Measurements from ENCODE around the gene LARGE1. TPM values are rescaled to one million over a fixed set of nuclear protein-coding genes. Genes with fewer than 3 reads are reported as not detected.

The LARGE1 gene
- total and polyA plus RNA-seq, 2 of the 4 experiments (the other 2 are of a cell fraction) = 6.2 to 12.4 TPM

DNA sequence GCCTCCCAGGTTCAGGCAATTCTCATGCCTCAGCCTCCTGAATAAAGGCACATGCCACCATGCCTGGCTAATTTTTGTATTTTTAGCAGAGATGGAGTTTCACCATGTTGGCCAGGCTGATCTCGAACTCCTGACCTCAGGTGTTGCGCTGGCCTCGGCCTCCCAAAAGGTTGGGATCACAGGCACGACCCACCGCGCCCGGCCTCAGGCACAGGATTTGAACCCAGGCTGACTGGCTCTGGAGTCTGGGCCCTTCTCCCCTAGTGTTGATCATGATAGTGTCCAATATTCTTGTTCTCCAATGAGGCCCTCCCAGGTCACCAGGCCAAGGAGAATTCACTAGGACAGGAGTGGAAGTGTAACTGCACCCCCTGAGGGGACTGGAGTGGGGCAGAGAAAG, 401.9 kb downstream of the LARGE1 start:
- no peak overlapping the region for H2AFZ ChIP-seq (replicated peaks; ENCODE audit: low read length, poor library complexity)
- dilution Hi-C loops (cut with HindIII; ENCODE audit: low sequenced_read_pairs, unreplicated experiment) (no loop called here), in situ Hi-C loops (cut with MboI; ENCODE audit: low sequenced_read_pairs) (loop anchor here (10.0 to 25.0 kb wide), 3 partner anchors 406 to 1636 kb away; partner anchors contain the start of gene LARGE1), intact Hi-C loops (cut with micrococcal nuclease) (loop anchor here (2.0 to 10.0 kb wide), 2 partner anchors 286 to 1636 kb away; no protein-coding TSS in a partner anchor)
- no peak overlapping the region for H2BK5ac ChIP-seq (ENCODE audit: low read depth, low read length, poor library complexity, severe bottlenecking)
- POLR2A ChIA-PET (ENCODE audit: unreplicated experiment) = no interaction called here
- no peak overlapping the region for H2BK20ac ChIP-seq (ENCODE audit: low read depth, low read length)
- TF ChIP-seq, protein P1, sequence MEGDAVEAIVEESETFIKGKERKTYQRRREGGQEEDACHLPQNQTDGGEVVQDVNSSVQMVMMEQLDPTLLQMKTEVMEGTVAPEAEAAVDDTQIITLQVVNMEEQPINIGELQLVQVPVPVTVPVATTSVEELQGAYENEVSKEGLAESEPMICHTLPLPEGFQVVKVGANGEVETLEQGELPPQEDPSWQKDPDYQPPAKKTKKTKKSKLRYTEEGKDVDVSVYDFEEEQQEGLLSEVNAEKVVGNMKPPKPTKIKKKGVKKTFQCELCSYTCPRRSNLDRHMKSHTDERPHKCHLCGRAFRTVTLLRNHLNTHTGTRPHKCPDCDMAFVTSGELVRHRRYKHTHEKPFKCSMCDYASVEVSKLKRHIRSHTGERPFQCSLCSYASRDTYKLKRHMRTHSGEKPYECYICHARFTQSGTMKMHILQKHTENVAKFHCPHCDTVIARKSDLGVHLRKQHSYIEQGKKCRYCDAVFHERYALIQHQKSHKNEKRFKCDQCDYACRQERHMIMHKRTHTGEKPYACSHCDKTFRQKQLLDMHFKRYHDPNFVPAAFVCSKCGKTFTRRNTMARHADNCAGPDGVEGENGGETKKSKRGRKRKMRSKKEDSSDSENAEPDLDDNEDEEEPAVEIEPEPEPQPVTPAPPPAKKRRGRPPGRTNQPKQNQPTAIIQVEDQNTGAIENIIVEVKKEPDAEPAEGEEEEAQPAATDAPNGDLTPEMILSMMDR (conservative IDR thresholded peaks at IDR 0.05; ENCODE audit: low read depth, low read length) = no peak
- TF ChIP-seq NFE2L2 (IDR thresholded peaks at IDR 0.05; ENCODE audit: low read depth, low read length) (no peak), RAD21 (IDR thresholded peaks at IDR 0.05; ENCODE audit: low read length) (no peak), FOS (IDR thresholded peaks at IDR 0.05; ENCODE audit: low read depth, low read length) (no peak), USF2 (IDR thresholded peaks at IDR 0.05; ENCODE audit: low read depth, low read length) (no peak), CHD1 (IDR thresholded peaks at IDR 0.05; ENCODE audit: low read depth, low read length) (no peak), POLR2A (IDR thresholded peaks at IDR 0.05; ENCODE audit: low read depth, low read length) (no peak), MAFK (IDR thresholded peaks at IDR 0.05; ENCODE audit: low read depth, low read length) (no peak)
- H3K27ac ChIP-seq (ENCODE audit: insufficient read depth, low read length) = no peak overlapping the region
- no peak overlapping the region for H2AK5ac ChIP-seq (ENCODE audit: low read depth, low read length)
- no peak overlapping the region for H3K14ac ChIP-seq (replicated peaks; ENCODE audit: low read depth, low read length)
- no peak overlapping the region for H3K56ac ChIP-seq (ENCODE audit: extremely low read depth, insufficient read depth, low read length)
- peaks cover 3% of the 10 kb centered on the region for H3K9me3 ChIP-seq (ENCODE audit: control insufficient read depth, insufficient read depth, low read length)
- H3K79me1 ChIP-seq (ENCODE audit: low read depth in 1 of 2, low read length in 2 of 2) = no peaks in the 10 kb centered on the region
- no peak overlapping the region for H3K23ac ChIP-seq (ENCODE audit: low read depth, low read length)
- H2BK15ac ChIP-seq (ENCODE audit: low read depth, low read length) = no peak overlapping the region
- no peak overlapping the region for H2AK9ac ChIP-seq (replicated peaks; ENCODE audit: low read depth, low read length, poor library complexity)
- WGBS, 2 experiments (ENCODE audit: extremely low coverage in 2 of 2, insufficient read length in 1 of 2) = 100% methylated on average over 3 of the region's 7 CpGs; no CpG with 5 or more reads in 1 of the 2 experiments
- H3K9me1 ChIP-seq (ENCODE audit: insufficient read depth, low read length) = 0 out of 2 replicates have a peak, but pooled peaks cover 2% of the 10 kb centered on the region
- H3K18ac ChIP-seq (ENCODE audit: low read depth, low read length) = no peak overlapping the region
- no peak overlapping the region for H4K8ac ChIP-seq (ENCODE audit: low read depth in 2 of 2, low read length in 2 of 2)
- H4K20me1 ChIP-seq (ENCODE audit: insufficient read depth, low read length) = no peaks in the 10 kb centered on the region
- no peak overlapping the region for H4K5ac ChIP-seq (ENCODE audit: low read depth, low read length)
- DNase-seq (no peak), ATAC-seq (ENCODE audit: low read depth) (no peak)
- no peak overlapping the region for H3K4ac ChIP-seq (ENCODE audit: low read depth, low read length)
- no peaks in the 10 kb centered on the region for H3K27me3 ChIP-seq (ENCODE audit: control insufficient read depth, insufficient read depth, low read length)
- no TSS peak for BruUV-seq (replicated peaks)
- CTCF ChIA-PET = interaction anchor here (1.4 to 1.6 kb wide), 5 partner anchors 11 to 403 kb away, joined by 3 to 9 read pairs (median 5); no protein-coding TSS in a partner anchor
- no peak overlapping the region for H4K91ac ChIP-seq (ENCODE audit: insufficient read depth, low read depth, low read length)
- H3K4me3 ChIP-seq (ENCODE audit: insufficient read depth, low read depth, low read length) = no peak overlapping the region
- no peak overlapping the region for H3K4me2 ChIP-seq (ENCODE audit: low read depth, low read length)
- H3K4me1 ChIP-seq (ENCODE audit: control insufficient read depth, insufficient read depth, low read length) = 0 out of 2 replicates have a peak, but pooled peaks cover 1% of the 10 kb centered on the region
- H2BK120ac ChIP-seq (ENCODE audit: low read depth, low read length) = no peak overlapping the region
- H3K36me3 ChIP-seq (ENCODE audit: control insufficient read depth, insufficient read depth, low read length) = no peaks in the 10 kb centered on the region
- H3K9ac ChIP-seq (ENCODE audit: low read depth, low read length) = no peak overlapping the region

Measured in IMR-90 (cell line).